Activated CD4-positive, alpha-beta T cell treated with anti-CD3 and anti-CD28 coated beads, Interleukin-2, amount 50 U/mL, for 16 hours (primary cell): ENCODE measurements around the gene ARMC12.

ENCODE experiments used
- DNase-seq: peaks from one replicate; pipeline ENCODE4 v3.0.0-alpha.2; 2020

Gene ARMC12

DNA sequence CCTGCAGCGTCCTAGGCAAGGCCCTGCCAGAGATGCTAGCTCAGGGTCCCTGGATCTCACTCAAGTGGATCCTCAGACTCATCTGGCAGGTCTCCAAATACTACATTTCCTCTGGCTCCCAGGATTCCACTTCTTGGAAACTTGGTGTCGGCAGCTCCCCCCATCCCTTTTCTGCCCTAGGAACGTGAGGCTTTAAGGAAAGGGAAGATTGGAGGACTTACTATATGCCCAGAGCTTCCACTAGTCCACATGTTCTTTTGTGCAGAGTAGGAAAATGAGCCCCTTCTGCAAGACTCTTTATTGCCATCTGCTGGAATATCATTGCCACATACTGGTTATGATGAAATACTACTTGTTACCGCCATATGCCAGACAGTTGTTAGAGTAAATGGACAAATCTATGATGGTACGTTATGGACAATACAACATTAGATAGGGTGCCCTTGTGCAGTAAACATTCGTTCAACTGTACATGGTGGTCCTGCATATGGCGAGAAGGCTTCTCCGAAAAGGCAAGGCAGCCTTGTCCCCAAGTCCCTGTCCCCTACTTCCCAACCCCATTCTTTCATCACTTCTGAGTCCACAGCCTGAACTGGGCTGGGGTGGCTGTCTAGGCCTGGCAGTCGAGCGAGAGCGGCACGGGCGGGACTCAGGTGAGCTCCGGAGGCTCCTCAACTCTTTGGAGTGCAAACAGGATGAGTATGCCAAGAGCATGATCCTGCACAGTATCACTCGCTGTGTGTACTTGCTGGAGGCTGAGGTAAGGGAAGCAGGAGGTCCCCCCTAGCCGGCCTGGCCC is 780 bp downstream of the ARMC12 start:
- peak; percentile 80 for DNase-seq

- DNase-seq: no peak
These were observed 3.1 kb downstream of the ARMC12 start for GRCh38 chr6:35739645-35740524.

DNA sequence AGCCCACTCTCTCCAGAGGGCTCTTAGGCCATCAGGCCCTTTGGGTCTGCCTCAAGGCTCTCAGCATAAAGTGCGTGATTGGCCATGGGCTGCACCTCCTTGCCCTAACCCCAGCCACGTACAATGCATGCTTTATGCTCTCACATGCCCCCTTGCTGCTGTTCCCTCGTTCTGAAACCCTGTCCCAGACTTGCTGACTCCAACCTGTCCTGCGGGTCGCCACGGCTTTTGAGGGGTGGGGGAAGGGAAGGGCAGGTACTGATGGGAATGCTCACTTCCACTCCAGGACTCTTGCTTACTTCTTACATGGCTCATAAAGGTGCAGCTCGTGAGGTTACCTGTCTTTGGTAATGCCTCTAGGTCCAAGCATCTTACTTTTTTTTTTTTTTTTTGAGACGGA is 6.0 kb downstream of the ARMC12 start:
- DNase-seq: no peak

DNA sequence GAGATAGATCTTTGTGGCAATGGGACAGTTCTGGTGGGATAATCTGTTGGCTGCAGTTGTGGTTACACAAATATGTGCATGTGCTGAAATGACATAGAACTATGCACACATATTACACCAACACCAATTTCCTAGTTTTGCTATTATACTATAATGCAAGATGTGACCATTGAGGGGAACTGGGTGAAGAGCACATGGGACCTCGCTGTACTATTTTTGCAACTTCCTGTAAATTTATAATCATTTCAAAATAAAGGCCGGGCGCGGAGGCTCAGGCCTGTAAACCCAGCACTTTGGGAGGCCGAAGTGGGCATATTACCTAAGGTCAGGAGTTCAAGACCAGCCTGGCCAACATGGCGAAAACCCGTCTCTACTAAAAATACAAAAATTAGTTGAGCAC is 8.7 kb downstream of the ARMC12 start:
- no peak for DNase-seq

DNA sequence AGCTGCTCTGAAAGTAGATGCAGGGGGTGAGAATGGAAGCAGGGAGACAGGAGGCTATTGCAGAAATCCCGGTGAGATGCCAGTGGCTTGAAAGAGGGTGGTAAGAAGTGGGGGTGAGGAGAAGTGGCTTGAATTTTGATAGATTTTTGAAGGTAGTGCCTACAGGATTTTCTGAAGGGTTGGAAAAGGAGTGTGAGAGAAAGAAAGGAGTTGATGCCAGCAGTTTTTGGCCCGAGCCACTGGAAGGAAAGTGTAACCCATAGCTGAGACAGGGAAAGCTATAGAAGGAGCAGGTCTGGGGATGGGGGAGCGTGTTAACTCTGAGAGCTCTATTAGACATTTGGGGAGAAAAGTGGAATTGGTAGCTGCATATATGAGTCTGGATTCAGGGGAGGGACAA is 9.7 kb downstream of the ARMC12 start:
- DNase-seq: no peak

GRCh38 chr6:35747877-35748276 is 11.0 kb downstream of the ARMC12 start:
- DNase-seq: no peak

DNA sequence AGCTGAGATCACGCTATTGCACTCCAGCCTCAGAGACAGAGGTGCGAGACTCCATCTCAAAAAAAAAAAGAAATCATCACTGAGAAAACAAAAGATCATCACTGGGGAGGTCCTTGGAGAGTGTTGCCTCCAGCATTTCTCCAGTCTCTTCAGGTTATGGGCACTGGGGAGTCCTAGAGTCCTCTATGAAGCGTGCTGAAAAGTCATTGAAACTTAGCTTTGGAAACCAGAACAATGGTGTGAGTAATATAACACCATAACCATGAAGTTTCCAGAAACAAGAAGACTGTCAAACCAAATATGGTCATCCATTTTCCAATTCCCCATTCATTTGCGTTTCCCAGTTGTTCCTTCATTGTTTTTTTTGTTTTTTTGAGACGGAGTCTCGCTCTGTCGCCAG is 13.7 kb downstream of the ARMC12 start:
- DNase-seq: no peak

DNA sequence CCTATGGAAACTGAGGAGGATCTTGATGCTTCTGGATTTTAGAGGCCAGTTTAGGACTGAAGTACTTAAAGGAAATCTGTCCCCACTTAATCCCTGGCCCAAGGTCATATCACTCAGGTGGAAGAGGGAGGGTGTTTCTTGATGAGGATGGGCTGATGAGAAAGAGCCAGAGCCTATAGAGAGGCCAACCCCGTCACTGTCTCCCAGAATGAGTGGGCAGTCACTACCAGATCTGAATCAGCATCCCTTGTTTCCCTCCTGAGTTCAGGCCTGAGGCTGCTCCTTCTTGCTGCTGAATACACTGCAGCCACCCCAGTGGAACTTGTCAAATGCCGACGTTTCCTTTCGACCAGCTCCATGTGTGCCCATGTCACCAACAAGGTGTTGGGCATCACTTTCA is 14.8 kb downstream of the ARMC12 start:
- peak; percentile 67 for DNase-seq

DNA sequence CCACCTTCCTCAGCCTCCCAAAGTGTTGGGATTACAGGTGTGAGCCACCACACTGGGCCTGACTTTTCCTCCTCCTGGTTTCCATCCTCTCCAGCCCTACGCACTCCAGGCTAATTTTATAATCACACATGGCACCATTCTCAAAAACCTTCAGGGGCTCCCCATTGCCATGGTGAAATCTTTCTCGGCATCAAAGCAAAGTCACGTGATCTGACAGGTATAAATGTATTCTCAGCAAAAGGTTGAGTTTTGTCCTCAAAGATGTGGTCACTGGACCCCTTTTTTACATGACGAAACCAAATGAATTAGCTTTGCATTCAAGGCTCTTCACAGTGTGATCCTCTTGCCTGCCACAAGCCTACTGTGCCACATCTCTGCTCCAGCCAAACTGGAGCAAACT is 15.5 kb downstream of the ARMC12 start:
- no peak for DNase-seq

GRCh38 chr6:35754452-35755277 is 17.8 kb downstream of the ARMC12 start:
- no peak for DNase-seq

- no peak for DNase-seq
These were observed 18.6 kb downstream of the ARMC12 start for GRCh38 chr6:35755278-35755924.

DNA sequence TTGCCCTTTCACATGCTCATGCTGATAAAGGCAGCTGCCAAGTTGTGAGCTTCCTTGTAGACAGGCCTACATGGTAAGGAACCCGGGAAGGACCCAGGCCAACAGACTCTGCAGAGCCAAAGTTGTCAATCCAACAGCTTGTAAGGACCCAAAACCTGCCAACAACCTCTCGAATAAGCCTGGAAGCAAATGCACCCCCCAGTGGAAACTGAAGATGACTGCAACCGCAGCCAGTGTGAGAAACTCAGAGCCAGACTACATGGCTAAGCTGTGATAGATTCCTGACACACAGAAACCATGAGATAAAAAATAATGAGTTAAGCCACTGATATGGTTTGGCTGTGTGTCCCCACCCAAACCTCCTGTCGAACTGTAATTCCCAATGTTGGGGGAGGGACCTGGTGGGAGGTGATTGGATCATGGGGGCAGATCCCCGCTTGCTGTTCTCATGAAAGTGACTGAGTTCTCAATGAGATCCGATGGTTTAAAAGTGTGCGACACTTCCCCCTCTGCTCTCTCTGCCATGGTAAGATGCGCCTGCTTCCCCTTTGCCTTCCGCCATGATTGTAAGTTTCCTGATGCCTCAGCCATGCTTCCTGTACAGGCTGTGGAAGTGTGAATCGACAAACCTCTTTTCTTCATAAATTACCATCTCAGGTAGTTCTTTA is 20.8 kb downstream of the ARMC12 start:
- DNase-seq: peak; percentile 43

DNA sequence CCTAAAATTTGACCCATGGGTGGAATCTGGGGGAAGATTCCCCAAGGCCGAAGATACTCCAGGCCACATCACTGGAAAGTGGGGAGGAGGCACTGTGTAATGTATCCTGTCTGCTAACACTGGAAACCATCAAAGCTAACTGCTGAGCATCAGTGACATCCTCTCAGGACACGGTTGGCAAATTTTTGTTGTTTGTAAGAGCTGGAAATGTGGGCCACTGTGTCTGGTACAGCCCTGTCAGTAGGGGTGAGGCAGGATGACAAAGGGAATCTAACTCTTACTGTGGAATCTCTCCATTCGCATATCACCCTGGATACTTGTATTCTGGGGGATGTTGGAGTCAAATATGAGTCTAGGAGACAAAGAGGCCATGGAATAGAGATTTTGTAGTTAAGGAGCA is 22.6 kb downstream of the ARMC12 start:
- DNase-seq: no peak

DNA sequence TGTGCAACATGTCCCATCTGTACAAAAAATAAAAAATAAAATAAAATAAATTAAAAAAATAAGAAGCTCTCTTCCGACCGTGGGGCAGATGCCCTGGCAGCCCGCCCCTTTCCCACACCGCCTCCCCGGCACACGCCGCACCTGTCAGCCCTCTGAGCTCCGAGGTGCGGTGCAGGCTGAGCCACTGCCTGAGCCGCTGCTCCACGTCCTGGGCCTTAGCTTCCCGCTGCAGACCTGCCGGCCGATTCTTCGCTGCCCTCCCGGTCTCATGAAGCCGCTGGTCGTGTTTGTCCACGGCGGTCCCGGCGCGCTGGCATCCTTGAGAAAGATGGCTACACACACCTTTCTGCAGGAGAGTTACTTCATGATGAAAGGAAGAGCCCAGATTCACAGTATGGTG is 28.9 kb downstream of the ARMC12 start:
- no peak for DNase-seq

DNA sequence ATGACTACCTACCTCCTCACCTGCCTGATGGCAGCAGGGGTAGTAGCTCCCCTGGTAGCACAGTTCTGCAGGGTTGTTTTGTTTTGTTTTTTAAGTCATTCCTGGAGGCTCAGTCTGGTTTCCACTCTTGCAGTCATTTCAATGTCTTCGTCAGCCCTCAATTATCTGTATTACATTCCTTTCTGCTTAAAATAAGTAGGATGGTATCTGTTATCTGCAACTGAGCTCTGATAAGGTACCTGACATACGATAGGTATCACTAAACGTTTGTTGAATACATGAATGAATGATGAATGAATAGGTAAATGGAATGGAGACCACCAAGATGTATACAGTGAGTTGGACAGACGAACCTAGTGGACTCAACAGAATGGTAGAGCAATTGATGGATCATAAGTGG is 32.4 kb downstream of the ARMC12 start:
- DNase-seq: no peak

GRCh38 chr6:35771343-35771627 is 34.5 kb downstream of the ARMC12 start:
- no peak for DNase-seq

- DNase-seq: no peak
These were observed 37.4 kb downstream of the ARMC12 start for GRCh38 chr6:35774116-35774794.

DNA sequence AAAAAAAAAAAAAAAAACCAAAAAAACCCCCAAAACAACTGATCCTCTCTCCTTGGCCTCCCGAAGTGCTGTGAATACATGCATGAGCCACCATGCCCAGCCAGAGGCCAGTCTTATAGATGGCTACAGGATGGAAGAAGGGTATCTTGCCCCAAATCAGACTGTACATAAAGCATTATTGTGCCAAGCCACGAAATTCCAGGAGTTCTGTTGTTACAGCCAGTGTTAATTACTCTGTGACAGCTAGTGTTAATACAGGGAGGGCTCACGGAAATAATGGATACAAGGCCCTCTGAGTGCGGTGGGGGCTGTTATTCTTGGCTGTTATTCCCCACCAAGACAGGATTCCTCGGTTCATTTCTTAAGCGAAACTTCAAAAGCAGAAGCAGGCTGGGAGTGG is 38.2 kb downstream of the ARMC12 start:
- DNase-seq: no peak

DNA sequence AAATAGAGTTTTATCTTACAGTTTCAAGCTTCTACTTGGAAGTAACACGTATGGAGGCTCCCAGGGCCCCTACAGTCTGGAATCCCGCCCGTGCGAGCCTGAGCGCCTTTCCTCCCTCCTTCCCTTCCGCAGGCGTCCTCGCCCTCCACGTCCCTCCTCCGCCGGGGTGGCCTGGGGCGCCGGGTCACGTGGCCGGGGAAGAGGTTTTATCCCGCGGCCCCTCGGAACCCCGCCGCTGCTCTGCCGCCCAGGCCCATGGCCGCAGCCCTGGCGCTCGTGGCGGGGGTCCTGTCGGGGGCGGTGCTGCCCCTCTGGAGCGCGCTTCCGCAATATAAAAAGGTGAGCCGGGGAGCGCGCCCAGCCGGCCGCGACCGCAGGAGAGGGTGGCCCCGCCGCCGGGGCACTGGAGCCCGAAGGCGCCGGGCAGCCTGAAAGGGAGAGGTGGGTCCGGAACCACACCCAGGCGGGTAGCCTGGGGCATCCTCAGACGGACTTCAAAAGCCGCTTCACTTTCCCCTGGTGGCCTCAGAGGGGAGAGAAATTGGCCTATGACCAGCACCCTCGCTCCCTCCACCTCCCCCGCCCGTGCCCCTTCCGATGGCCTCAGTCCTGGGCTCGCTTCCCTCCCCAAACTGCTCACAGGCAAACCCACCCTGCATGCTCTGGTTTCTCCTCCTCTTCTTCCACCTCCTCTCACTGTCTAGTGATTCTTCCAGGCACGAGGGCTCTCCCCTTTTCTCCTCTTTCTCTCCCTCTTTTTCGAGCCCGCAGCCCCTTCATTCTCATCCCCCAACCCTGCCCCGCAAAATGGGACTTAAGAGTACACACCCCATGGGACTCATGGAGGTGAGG is 39.8 kb downstream of the ARMC12 start, which contains the start of gene CLPSL2:
TSS of gene CLPSL2 (plus strand) at position 235 of the 852 bp plus-strand sequence. CDS start at position 256, 21 bp downstream.
- no peak for DNase-seq

DNA sequence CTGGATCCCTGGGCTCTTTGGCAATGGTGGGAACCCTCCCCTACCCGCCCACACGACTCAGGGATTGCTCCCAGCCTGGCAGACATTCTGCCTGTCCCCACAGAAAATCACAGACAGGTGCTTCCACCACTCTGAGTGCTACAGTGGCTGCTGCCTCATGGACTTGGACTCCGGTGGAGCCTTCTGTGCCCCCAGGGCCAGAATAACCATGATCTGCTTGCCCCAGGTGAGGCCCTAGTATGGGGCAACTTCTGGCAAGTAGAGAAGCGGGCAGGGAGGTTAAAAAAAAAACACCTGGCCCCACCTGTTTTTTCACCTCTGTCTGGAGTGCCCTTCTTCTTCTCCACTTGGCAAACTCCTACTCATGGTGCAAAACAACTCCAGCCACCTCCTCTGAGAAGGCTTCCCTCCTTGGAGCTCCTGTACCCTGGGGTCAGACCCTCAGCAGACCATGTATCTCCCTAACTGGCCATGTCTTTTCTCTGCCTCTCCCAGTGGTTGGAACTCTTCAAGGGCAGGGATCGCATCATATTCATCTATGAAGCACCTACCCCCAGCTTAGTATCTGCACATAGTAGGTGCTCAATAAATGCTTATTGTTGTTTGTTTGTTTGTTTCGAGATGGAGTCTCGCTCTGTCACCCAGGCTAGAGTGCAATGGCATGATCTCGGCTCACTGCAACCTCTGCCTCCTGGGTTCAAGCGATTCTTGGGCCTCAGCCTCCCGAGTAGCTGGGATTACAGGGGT is 40.7 kb downstream of the ARMC12 start:
- no peak for DNase-seq
